AG04449 (cell line): Measurements from ENCODE around the gene RGS3.
A peak's percentile ranks its signal among the peaks of the same experiment; 100 is the strongest.

Experiments
- CTCF ChIA-PET: fragments of 350-600 bp; formaldehyde crosslinking; extraction: SDS; loops from one replicate; lab custom pipeline; 2021; ENCODE audit warnings: antibody characterized with exemption; lab: Yijun Ruan, JAX
- POLR2A ChIA-PET: fragments of 400-600, 350-600 bp; formaldehyde crosslinking; extraction: SDS; loops from one replicate; lab custom pipeline; 2020; ENCODE audit warnings: antibody characterized with exemption, inconsistent platforms; lab: Yijun Ruan, JAX
- DNase-seq: peaks from one replicate; pipeline ENCODE4 v3.0.0-alpha.2; 2010; ENCODE audit warnings: low read depth, low spot score
- H3K4me3 ChIP-seq: 2 replicates; pipeline ENCODE4 v1.5.1; 2011; ENCODE audit warnings: low read depth, mild to moderate bottlenecking, control low read depth, low read length
- CTCF ChIP-seq: IDR thresholded peaks from one replicate; pipeline ENCODE4 v1.5.1; 2011; ENCODE audit warnings: mild to moderate bottlenecking, moderate library complexity, low read length, control low read depth, inconsistent platforms; ENCODE audit not compliant: insufficient read depth; ENCODE audit errors: missing control alignments

Gene RGS3

GRCh38 chr9:113593682-113594281 lies 130.3 kb downstream of the RGS3 start:
- POLR2A ChIA-PET: interaction anchor here (0.6 to 2.9 kb wide), 15 partner anchors 9 to 184 kb away, joined by 3 to 27 read pairs (median 5); partner anchors contain the start of genes C9orf43 and POLE3
- H3K4me3 ChIP-seq: peak overlapping the region; percentile 73
- no peak for TF ChIP-seq CTCF
- CTCF ChIA-PET: interaction anchor here (0.9 to 25.7 kb wide), 17 partner anchors 8 to 319 kb away, joined by 3 to 1449 read pairs (median 10); partner anchors contain the start of genes C9orf43, CDC26 and POLE3
- DNase-seq: peak; percentile 88

- no peak for DNase-seq
- TF ChIP-seq CTCF: no peak
- H3K4me3 ChIP-seq: peak overlapping the region; percentile 73
- POLR2A ChIA-PET: interaction anchor here (0.8 to 2.9 kb wide), 12 partner anchors 8 to 184 kb away, joined by 3 to 27 read pairs (median 6); partner anchors contain the start of genes C9orf43 and POLE3
- CTCF ChIA-PET: interaction anchor here (0.7 to 25.7 kb wide), 14 partner anchors 8 to 285 kb away, joined by 3 to 1449 read pairs (median 6); partner anchors contain the start of gene ALAD
Observed at GRCh38 chr9:113594484-113595299, 131.2 kb downstream of the RGS3 start.

GRCh38 chr9:113596616-113597320 lies 133.2 kb downstream of the RGS3 start:
- DNase-seq: no peak
- CTCF ChIA-PET: interaction anchor here (0.7 to 25.7 kb wide), 3 partner anchors 10 to 62 kb away, joined by 3 to 1449 read pairs (median 10); no protein-coding TSS in a partner anchor
- H3K4me3 ChIP-seq: no peak overlapping the region
- POLR2A ChIA-PET: interaction anchor here (0.8 to 1.3 kb wide), 2 partner anchors 7 to 18 kb away, joined by 3 read pairs; no protein-coding TSS in a partner anchor
- TF ChIP-seq CTCF: no peak

- ChIA-PET CTCF (interaction anchor here (0.7 to 25.7 kb wide), 5 partner anchors 9 to 151 kb away, joined by 3 to 1449 read pairs (median 4); no protein-coding TSS in a partner anchor), POLR2A (interaction anchor here (0.8 to 1.3 kb wide), 3 partner anchors 18 to 60 kb away, joined by 3 read pairs; no protein-coding TSS in a partner anchor)
- TF ChIP-seq CTCF: no peak
- H3K4me3 ChIP-seq: no peak overlapping the region
- no peak for DNase-seq
Observed at GRCh38 chr9:113597390-113598241, 134.1 kb downstream of the RGS3 start.

- ChIA-PET POLR2A (interaction anchor here (0.8 to 1.6 kb wide), 4 partner anchors 17 to 59 kb away, joined by 3 to 9 read pairs (median 4); no protein-coding TSS in a partner anchor), CTCF (interaction anchor here (1.1 to 25.7 kb wide), 4 partner anchors 10 to 152 kb away, joined by 3 to 1449 read pairs (median 4); no protein-coding TSS in a partner anchor)
- H3K4me3 ChIP-seq: no peak overlapping the region
- no peak for DNase-seq
- no peak for TF ChIP-seq CTCF
Observed at GRCh38 chr9:113598451-113598850, 134.9 kb downstream of the RGS3 start.
